ENCODE measurements around the gene CNOT11.
A peak's percentile ranks its signal among the peaks of the same experiment; 100 is the strongest.

The CNOT11 gene

GRCh38 chr2:101305035-101305434, 52.3 kb downstream of the CNOT11 start:
- TF ChIP-seq, protein P1, sequence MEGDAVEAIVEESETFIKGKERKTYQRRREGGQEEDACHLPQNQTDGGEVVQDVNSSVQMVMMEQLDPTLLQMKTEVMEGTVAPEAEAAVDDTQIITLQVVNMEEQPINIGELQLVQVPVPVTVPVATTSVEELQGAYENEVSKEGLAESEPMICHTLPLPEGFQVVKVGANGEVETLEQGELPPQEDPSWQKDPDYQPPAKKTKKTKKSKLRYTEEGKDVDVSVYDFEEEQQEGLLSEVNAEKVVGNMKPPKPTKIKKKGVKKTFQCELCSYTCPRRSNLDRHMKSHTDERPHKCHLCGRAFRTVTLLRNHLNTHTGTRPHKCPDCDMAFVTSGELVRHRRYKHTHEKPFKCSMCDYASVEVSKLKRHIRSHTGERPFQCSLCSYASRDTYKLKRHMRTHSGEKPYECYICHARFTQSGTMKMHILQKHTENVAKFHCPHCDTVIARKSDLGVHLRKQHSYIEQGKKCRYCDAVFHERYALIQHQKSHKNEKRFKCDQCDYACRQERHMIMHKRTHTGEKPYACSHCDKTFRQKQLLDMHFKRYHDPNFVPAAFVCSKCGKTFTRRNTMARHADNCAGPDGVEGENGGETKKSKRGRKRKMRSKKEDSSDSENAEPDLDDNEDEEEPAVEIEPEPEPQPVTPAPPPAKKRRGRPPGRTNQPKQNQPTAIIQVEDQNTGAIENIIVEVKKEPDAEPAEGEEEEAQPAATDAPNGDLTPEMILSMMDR (IDR thresholded peaks at IDR 0.05; ENCODE audit: insufficient read depth, low read depth, low read length, missing control alignments): no peak
- no peak overlapping the region for H3K4me3 ChIP-seq (ENCODE audit: low read depth, low read length)
- no peak for DNase-seq (ENCODE audit: low read depth)

GRCh38 chr2:101305492-101306078, 52.9 kb downstream of the CNOT11 start:
- no peak overlapping the region for H3K4me3 ChIP-seq (ENCODE audit: low read depth, low read length)
- TF ChIP-seq, protein P1 (IDR thresholded peaks at IDR 0.05; ENCODE audit: insufficient read depth, low read depth, low read length, missing control alignments): no peak
- no peak for DNase-seq (ENCODE audit: low read depth)

- TF ChIP-seq, protein P1 (IDR thresholded peaks at IDR 0.05; ENCODE audit: insufficient read depth, low read depth, low read length, missing control alignments): no peak
- peak; percentile 6 for DNase-seq (ENCODE audit: low read depth)
- H3K4me3 ChIP-seq (ENCODE audit: low read depth, low read length): peak overlapping the region; percentile 95
Observed at GRCh38 chr2:101306410-101306809, 53.7 kb downstream of the CNOT11 start.

DNA sequence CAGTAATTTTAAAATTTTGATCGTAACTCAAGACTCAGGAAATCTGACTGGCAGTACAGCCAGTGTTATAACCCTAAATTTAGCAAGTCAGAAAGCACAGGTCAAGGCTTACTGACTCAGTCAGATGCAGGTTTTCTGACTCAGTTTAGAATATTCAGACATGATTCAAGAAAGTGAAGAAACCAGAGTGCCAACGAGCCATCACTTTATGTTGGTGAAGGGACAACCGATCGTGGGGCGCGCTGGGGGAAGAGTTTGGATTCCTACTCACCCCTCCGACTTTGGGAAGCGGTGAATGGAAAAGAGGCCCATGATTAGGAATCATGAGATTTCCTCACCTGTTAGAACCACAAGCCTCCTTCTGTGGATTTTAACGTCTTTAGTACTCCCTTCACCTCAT, 54.8 kb downstream of the CNOT11 start:
- DNase-seq (ENCODE audit: low read depth): peak; percentile 16
- H3K4me3 ChIP-seq (ENCODE audit: low read depth, low read length): peak overlapping the region; percentile 95
- TF ChIP-seq, protein P1 (IDR thresholded peaks at IDR 0.05; ENCODE audit: insufficient read depth, low read depth, low read length, missing control alignments): no peak

GRCh38 chr2:101307950-101308431, 55.3 kb downstream of the CNOT11 start:
- peak; percentile 49 for DNase-seq (ENCODE audit: low read depth)
- TF ChIP-seq, protein P1 (IDR thresholded peaks at IDR 0.05; ENCODE audit: insufficient read depth, low read depth, low read length, missing control alignments): no peak
- peak overlapping the region; percentile 95 for H3K4me3 ChIP-seq (ENCODE audit: low read depth, low read length)

DNA sequence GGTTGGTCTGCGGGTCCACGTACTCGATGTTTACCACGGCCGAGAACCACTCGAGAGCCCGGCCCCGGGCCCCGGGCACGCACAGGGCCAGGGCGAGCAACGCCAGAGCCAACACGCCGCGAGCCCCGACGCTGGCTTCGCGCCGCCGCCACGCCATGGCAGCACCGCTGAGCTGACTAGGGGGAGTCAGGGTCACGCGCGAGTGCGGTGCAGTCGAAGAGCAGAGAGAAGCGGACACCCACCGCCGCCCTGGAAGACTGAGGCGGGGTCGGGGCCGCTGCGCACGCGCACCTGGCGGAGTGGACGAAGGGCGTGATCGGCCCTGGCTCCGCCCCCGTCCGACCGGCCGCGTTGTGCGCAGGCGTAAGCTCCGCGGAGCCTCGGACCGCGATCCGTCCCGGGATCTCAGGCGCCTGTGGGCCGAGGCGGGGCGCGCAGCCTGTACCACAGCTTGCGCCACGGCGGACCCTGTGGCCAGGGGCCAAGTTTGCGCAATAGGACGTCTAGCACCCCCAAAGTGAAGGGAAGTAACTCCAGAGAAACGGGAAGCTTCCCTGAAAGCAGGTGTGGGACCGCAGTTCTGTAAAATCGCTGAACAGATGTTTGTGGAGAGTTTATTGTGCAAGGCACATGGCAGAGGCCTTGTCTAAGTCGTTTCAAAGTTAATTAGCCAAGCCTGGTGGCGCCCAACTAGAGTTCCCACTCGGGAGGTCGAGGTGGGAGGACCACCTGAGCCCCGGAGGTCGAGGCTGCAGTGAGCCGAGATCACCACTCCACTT, 55.9 kb downstream of the CNOT11 start, which contains the start of gene RNF149:
TSS of gene RNF149 (minus strand) at position 270 of the 779 bp plus-strand sequence. CDS start at position 157, 113 bp downstream.
- TF ChIP-seq, protein P1 (IDR thresholded peaks at IDR 0.05; ENCODE audit: insufficient read depth, low read depth, low read length, missing control alignments): no peak
- peak within 1 kb of the TSS; percentile 95 for H3K4me3 ChIP-seq (ENCODE audit: low read depth, low read length)
- peak; percentile 93 for DNase-seq (ENCODE audit: low read depth)
